ENCODE results near the gene PDE8A.

DNA sequence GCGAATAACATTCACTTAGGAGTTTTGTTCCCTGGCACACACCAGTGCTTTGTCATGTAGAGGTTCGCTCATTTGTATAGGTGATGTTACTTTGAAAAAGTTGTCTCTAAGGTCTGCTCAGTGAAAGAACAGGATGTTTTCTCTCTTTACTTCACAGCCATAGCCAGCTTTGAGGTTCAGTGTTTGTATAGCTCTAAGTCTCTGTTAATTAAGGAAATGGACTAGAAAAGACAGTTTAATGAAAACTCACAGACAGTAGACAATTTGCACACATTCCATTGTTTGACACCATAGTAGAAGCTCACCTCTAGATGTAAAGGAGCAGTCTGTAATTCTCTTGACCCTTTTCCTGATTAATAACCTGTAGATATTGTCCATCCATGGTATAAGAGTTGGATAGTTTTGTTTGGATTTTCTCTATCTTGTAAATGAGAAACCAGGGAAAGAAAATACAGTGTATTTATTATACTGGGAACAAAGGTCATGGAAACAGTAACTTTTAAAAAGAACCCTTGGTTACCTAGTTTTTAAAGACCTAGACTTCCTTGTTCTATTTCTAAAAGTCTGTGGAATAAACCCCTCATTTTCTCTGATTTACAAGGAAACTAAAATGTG is 50.4 kb downstream of the PDE8A start:
- TF ChIP-seq, protein P1, sequence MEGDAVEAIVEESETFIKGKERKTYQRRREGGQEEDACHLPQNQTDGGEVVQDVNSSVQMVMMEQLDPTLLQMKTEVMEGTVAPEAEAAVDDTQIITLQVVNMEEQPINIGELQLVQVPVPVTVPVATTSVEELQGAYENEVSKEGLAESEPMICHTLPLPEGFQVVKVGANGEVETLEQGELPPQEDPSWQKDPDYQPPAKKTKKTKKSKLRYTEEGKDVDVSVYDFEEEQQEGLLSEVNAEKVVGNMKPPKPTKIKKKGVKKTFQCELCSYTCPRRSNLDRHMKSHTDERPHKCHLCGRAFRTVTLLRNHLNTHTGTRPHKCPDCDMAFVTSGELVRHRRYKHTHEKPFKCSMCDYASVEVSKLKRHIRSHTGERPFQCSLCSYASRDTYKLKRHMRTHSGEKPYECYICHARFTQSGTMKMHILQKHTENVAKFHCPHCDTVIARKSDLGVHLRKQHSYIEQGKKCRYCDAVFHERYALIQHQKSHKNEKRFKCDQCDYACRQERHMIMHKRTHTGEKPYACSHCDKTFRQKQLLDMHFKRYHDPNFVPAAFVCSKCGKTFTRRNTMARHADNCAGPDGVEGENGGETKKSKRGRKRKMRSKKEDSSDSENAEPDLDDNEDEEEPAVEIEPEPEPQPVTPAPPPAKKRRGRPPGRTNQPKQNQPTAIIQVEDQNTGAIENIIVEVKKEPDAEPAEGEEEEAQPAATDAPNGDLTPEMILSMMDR (IDR thresholded peaks at IDR 0.05) = no peak
- TF ChIP-seq POLR2AphosphoS5 (IDR thresholded peaks at IDR 0.05) = no peak
- TF ChIP-seq POLR2A (IDR thresholded peaks at IDR 0.05) = no peak

All from breast epithelium (tissue), 3 donors.